ENCODE data around the gene ROPN1L. TPM values are rescaled to one million over a fixed set of nuclear protein-coding genes. Genes with fewer than 3 reads are reported as not detected.

Gene ROPN1L
- total and polyA plus RNA-seq, 2 of the 13 experiments (the other 11 are each of a cell fraction or from before 2014, with no cell fraction given), result not detected

DNA sequence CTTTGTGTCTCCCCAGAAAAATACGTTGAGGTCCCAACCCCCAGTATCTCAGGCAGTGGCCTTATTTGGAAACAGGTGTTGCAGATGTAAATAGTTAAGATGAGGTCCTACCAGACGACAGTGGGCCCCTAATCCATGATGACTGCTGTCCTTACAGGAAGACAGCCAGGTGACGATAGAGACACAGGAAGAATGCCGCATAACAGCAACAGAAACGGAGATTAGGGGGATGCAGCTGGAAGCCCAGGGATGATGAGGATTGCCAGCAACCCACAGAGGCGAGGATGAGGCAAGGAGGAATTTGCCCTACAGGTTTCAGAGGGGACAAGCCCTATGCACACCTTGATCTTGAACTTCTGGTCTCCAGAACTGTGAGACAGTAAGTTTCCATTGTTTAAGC is 46.5 kb downstream of the ROPN1L start:
- no peak overlapping the region for H3K4me3 ChIP-seq (replicated peaks in 1 of 3; ENCODE audit: insufficient read depth in 1 of 3, low read depth in 2 of 3, low read length in 3 of 3)
- CTCF ChIA-PET (ENCODE audit: low intra/inter-chr PET ratio, low total read pairs), result no interaction called here
- H3K9me3 ChIP-seq (ENCODE audit: low read length), result no peaks in the 10 kb centered on the region
- TF ChIP-seq ZNF256 (CRISPR knock-in tag; conservative IDR thresholded peaks at IDR 0.05), result no peak
- no peaks in the 10 kb centered on the region for H4K20me1 ChIP-seq (ENCODE audit: insufficient read depth, low read length)
- no peak overlapping the region for H3K27ac ChIP-seq (ENCODE audit: extremely low read length, insufficient read depth, low read length)
- 27% methylated on average over 5 of the region's 6 CpGs for WGBS (ENCODE audit: low lambda C conversion rate)
- no peak overlapping the region for H3K9ac ChIP-seq (ENCODE audit: insufficient read depth, low read depth, low read length)
- ATAC-seq (no peak), FAIRE-seq (no peak), DNase-seq (ENCODE audit: low spot score) (no peak)
- no peaks in the 10 kb centered on the region for H3K4me1 ChIP-seq (ENCODE audit: insufficient read depth, low read length)
- no peak overlapping the region for H2AFZ ChIP-seq (ENCODE audit: low read length)
- H3K36me3 ChIP-seq (replicated peaks in 1 of 2; ENCODE audit: control insufficient read depth in 1 of 2, insufficient read depth in 2 of 2, low read length in 2 of 2), result no peaks in the 10 kb centered on the region
- intact Hi-C loops (cut with micrococcal nuclease; ENCODE audit: unreplicated experiment), result no loop called here
- no TSS peak for BruUV-seq (replicated peaks)
- POLR2A ChIA-PET, result no interaction called here
- H3K4me2 ChIP-seq (ENCODE audit: low read depth, low read length), result no peak overlapping the region
- H3K27me3 ChIP-seq (ENCODE audit: control insufficient read depth in 1 of 2, insufficient read depth in 2 of 2, low read length in 2 of 2), result peaks cover 1 to 44% of the 10 kb centered on the region in 2 experiments; a peak in 4 of 5 replicates
- no peaks in the 10 kb centered on the region for H3K79me2 ChIP-seq (ENCODE audit: insufficient read depth, low read length)
- in situ Hi-C loops (cut with HindIII; ENCODE audit: extremely low pct_ligation_motif_present, low pct_unique_long_range_greater_than_20kb), result no loop called here

GRCh38 chr5:10489810-10490426 is 48.2 kb downstream of the ROPN1L start:
- DNase-seq (ENCODE audit: low spot score), result no peak
- peaks cover 1 to 44% of the 10 kb centered on the region in 2 experiments; a peak in 4 of 5 replicates for H3K27me3 ChIP-seq (ENCODE audit: control insufficient read depth in 1 of 2, insufficient read depth in 2 of 2, low read length in 2 of 2)
- peaks cover 15% of the 10 kb centered on the region for H3K9me3 ChIP-seq (ENCODE audit: low read length)
- no peaks in the 10 kb centered on the region for H3K4me1 ChIP-seq (ENCODE audit: insufficient read depth, low read length)
- FAIRE-seq, result no peak
- ChIA-PET CTCF (ENCODE audit: low intra/inter-chr PET ratio, low total read pairs) (no interaction called here), POLR2A (no interaction called here)
- intact Hi-C loops (cut with micrococcal nuclease; ENCODE audit: unreplicated experiment), result no loop called here
- no peaks in the 10 kb centered on the region for H3K79me2 ChIP-seq (ENCODE audit: insufficient read depth, low read length)
- no peak for ATAC-seq
- H3K36me3 ChIP-seq (replicated peaks in 1 of 2; ENCODE audit: control insufficient read depth in 1 of 2, insufficient read depth in 2 of 2, low read length in 2 of 2), result no peaks in the 10 kb centered on the region
- H3K4me2 ChIP-seq (ENCODE audit: low read depth, low read length), result no peak overlapping the region
- 14% methylated on average over 8 of the region's 8 CpGs for WGBS (ENCODE audit: low lambda C conversion rate)
- BruUV-seq (replicated peaks), result no TSS peak
- H4K20me1 ChIP-seq (ENCODE audit: insufficient read depth, low read length), result no peaks in the 10 kb centered on the region
- no peak overlapping the region for H3K27ac ChIP-seq (ENCODE audit: extremely low read length, insufficient read depth, low read length)
- in situ Hi-C loops (cut with HindIII; ENCODE audit: extremely low pct_ligation_motif_present, low pct_unique_long_range_greater_than_20kb), result no loop called here
- no peak overlapping the region for H3K9ac ChIP-seq (ENCODE audit: insufficient read depth, low read depth, low read length)
- H3K4me3 ChIP-seq (replicated peaks in 1 of 3; ENCODE audit: insufficient read depth in 1 of 3, low read depth in 2 of 3, low read length in 3 of 3), result no peak overlapping the region
- no peak overlapping the region for H2AFZ ChIP-seq (ENCODE audit: low read length)
- no peak for TF ChIP-seq POLR2A (IDR thresholded peaks at IDR 0.05; ENCODE audit: insufficient read depth in 1 of 2, low read depth in 2 of 2, low read length in 2 of 2)
- TF ChIP-seq ZSCAN30 (CRISPR knock-in tag; IDR thresholded peaks at IDR 0.05), result no peak
- no peak for TF ChIP-seq SALL1 (CRISPR knock-in tag; IDR thresholded peaks at IDR 0.05)
- TF ChIP-seq ZNF619 (CRISPR knock-in tag; IDR thresholded peaks at IDR 0.05), result no peak
- no peak for TF ChIP-seq ZNF335 (CRISPR knock-in tag; IDR thresholded peaks at IDR 0.05)
- no peak for TF ChIP-seq BCLAF1 (IDR thresholded peaks at IDR 0.05)
- TF ChIP-seq PRMT3 (CRISPR knock-in tag; IDR thresholded peaks at IDR 0.05; ENCODE audit: borderline replicate concordance, low read depth), result no peak
- no peak for TF ChIP-seq ZNF367 (CRISPR knock-in tag; IDR thresholded peaks at IDR 0.05; ENCODE audit: borderline replicate concordance)
- TF ChIP-seq NONO (IDR thresholded peaks at IDR 0.05), result no peak
- no peak for TF ChIP-seq NONO (CRISPR knock-in tag; conservative IDR thresholded peaks at IDR 0.05)
- no peak for TF ChIP-seq JUND (CRISPR knock-in tag; IDR thresholded peaks at IDR 0.05)
- no peak for TF ChIP-seq ELK4 (CRISPR knock-in tag; IDR thresholded peaks at IDR 0.05; ENCODE audit: borderline replicate concordance)
- no peak for TF ChIP-seq ZNF841 (CRISPR knock-in tag; IDR thresholded peaks at IDR 0.05; ENCODE audit: borderline replicate concordance)
- no peak for TF ChIP-seq ZBTB38 (CRISPR knock-in tag; IDR thresholded peaks at IDR 0.05)
- TF ChIP-seq NFIC (IDR thresholded peaks at IDR 0.05; ENCODE audit: low read length), result no peak
